HFFc6 (cell line): ENCODE measurements around the gene MUS81. TPM values are rescaled to one million over a fixed set of nuclear protein-coding genes. Genes with fewer than 3 reads are reported as not detected.

Source experiments
- DNase-seq: peaks from one replicate; pipeline ENCODE4 v3.0.0-alpha.2; 2018
- H3K27ac Mint-ChIP-seq: 2 replicates; pipeline ENCODE4 v1.8.0; 2020; ENCODE audit warnings: mild to moderate bottlenecking, mixed read lengths
- H3K27me3 Mint-ChIP-seq: 2 replicates; pipeline ENCODE4 v1.8.0; 2021; ENCODE audit warnings: mild to moderate bottlenecking, moderate library complexity, mixed read lengths; ENCODE audit not compliant: insufficient read depth
- H3K36me3 Mint-ChIP-seq: 2 replicates; pipeline ENCODE4 v1.8.0; 2021; ENCODE audit warnings: low read depth, mixed read lengths
- H3K4me1 Mint-ChIP-seq: 2 replicates; pipeline ENCODE4 v1.8.0; 2020; ENCODE audit warnings: low read depth, mixed read lengths
- H3K4me3 Mint-ChIP-seq: 2 replicates; pipeline ENCODE4 v1.8.0; 2020; ENCODE audit warnings: mild to moderate bottlenecking, moderate library complexity, mixed read lengths
- H3K9me3 Mint-ChIP-seq: 2 replicates; pipeline ENCODE4 v1.8.0; 2020; ENCODE audit warnings: mild to moderate bottlenecking, mixed read lengths
- CTCF ChIP-seq: fragments of 200-600 bp; sonication (generic); IDR thresholded peaks from 2 replicates; pipeline ENCODE4 v1.5.0; 2021; ENCODE audit warnings: antibody characterized with exemption, mild to moderate bottlenecking
- total RNA-seq, 6 experiments: library from RNA; stranded (reverse); fragmentation: NEBNext Ultra II Directional; extraction: Animal tissue kit (Norgen Biotek cat#: 25700); gene quantifications; 2 replicates in 1 of 6; 3 replicates in 5 of 6; pipeline ENCODE4 v1.2.3, GENCODE V29; 2021

MUS81 gene
- total RNA-seq, 6 experiments from 2014 or later = 38.4 to 47.9 (median 43.1) TPM

GRCh38 chr11:65906602-65907001, 46.4 kb downstream of the MUS81 start:
- no peak for TF ChIP-seq CTCF
- H3K36me3 Mint-ChIP-seq = no peaks in the 10 kb centered on the region
- peaks cover 69% of the 10 kb centered on the region for H3K4me1 Mint-ChIP-seq
- H3K9me3 Mint-ChIP-seq = no peaks in the 10 kb centered on the region
- DNase-seq = no peak
- H3K27me3 Mint-ChIP-seq = peaks cover 1% of the 10 kb centered on the region
- H3K27ac Mint-ChIP-seq = no peak overlapping the region; the same call in 1 of the 2 replicates
- no peak overlapping the region for H3K4me3 Mint-ChIP-seq

DNA sequence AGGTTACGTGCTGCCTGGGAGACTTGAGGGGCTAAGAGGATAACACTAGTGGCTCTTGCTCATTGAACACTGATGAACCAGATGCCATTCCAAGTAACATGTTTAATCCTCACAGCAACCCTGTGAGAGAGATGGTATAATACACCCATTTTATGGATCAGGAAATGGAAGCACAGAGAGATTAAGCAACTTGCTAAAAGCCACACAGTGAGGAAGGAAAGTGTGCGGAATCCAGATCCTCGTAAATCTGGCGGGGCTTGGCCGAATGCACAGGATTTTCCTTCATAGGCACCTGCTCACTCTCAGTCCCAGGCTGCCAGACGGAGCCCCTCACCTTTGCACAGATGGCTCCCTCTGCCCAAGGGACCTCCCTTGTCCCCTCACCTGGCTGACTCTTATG, 47.6 kb downstream of the MUS81 start:
- DNase-seq = no peak
- Mint-ChIP-seq H3K27ac (no peak overlapping the region), H3K36me3 (no peaks in the 10 kb centered on the region), H3K9me3 (no peaks in the 10 kb centered on the region), H3K4me3 (no peak overlapping the region), H3K4me1 (peaks cover 69% of the 10 kb centered on the region), H3K27me3 (peaks cover 1% of the 10 kb centered on the region)
- TF ChIP-seq CTCF = no peak

- peak overlapping the region; percentile 99 for H3K27ac Mint-ChIP-seq
- peak; percentile 46; the same call in 1 of the 2 replicates for TF ChIP-seq CTCF
- H3K4me1 Mint-ChIP-seq = peaks cover 80% of the 10 kb centered on the region
- peak; percentile 85 for DNase-seq
- H3K27me3 Mint-ChIP-seq = peaks cover 1% of the 10 kb centered on the region
- peaks cover 6% of the 10 kb centered on the region for H3K36me3 Mint-ChIP-seq
- no peaks in the 10 kb centered on the region for H3K9me3 Mint-ChIP-seq
- peak overlapping the region; percentile 62 for H3K4me3 Mint-ChIP-seq
These were observed 51.7 kb downstream of the MUS81 start for GRCh38 chr11:65911682-65912568.

DNA sequence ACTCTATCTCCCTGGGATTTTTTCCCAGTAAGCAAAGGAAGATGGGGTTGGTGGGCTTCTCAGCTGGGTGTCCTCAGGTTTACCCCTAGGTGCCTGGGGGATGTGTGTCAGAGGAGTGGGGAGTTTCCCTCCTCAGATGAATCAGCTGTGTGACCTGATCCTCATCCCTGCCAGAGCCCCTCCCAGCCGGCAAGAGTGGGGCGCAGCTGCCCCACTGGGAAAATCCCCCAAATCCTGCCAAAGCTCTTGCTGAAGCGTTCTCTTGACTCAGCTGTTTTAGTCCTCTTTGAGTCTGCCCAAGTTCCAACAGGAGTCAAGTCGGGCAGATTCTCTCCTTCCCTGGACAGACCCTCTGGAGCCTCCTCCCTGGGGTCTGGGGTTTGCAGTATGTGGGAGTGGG, 52.6 kb downstream of the MUS81 start:
- no peak for TF ChIP-seq CTCF
- peak; percentile 69 for DNase-seq
- H3K9me3 Mint-ChIP-seq = no peaks in the 10 kb centered on the region
- peak overlapping the region; percentile 63 for H3K4me3 Mint-ChIP-seq
- H3K27ac Mint-ChIP-seq = peak overlapping the region; percentile 99
- H3K27me3 Mint-ChIP-seq = peaks cover 1% of the 10 kb centered on the region
- peaks cover 75% of the 10 kb centered on the region for H3K4me1 Mint-ChIP-seq
- H3K36me3 Mint-ChIP-seq = peaks cover 11% of the 10 kb centered on the region

DNA sequence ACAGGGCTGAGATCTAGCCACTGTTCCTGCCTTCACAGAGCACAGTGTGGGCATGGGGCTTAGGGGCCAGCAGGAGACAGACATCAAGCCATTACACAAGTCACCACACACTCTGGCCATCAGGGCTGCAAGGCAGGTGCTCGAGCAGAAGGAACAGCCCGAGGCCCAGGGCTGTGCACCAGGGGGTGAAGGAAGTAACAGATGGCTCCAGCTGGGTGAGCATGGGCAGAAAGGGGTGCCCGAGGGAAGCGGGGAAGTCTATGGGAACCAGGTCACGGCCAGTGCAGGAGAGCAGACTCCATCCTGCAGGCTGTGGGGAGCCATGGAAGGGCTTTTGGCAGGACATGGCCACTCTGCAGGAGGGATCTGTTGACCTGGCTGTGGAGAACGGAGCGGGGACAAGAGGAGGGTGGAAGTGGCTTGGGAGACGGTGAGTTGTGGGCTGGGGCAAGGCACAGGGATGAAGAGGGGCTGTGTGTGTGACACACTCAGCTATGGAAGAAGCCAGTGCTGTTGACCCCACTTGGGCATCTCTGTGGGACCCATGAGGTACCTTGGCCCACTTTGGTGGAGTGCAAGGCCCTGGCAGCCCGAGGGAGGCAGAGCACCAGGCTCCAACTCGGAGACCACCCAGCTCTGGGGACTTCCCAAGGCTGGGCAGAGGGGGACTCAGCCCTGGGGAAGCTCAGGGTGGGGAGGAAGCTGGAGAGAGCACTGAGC, 55.0 kb downstream of the MUS81 start:
- Mint-ChIP-seq H3K4me1 (peaks cover 62% of the 10 kb centered on the region), H3K27ac (peak overlapping the region; percentile 99)

More for the DNA sequence above, 55.0 kb downstream of the MUS81 start:
- no peak for DNase-seq
- Mint-ChIP-seq H3K36me3 (peaks cover 23% of the 10 kb centered on the region), H3K9me3 (no peaks in the 10 kb centered on the region), H3K27me3 (peaks cover 2% of the 10 kb centered on the region; the same call in 1 of the 2 replicates), H3K4me3 (peak overlapping the region; percentile 94)
- no peak for TF ChIP-seq CTCF
